Activated B cell treated with CpG ODN at 0.5 μM for 24 hours (primary cell): ENCODE data around the gene ETV6. TPM values are rescaled to one million over a fixed set of nuclear protein-coding genes. Genes with fewer than 3 reads are reported as not detected.
A peak's percentile ranks its signal among the peaks of the same experiment; 100 is the strongest.

Experiments used
- ATAC-seq: fragments of 200-7000 bp; cut with Tn5 transposase; one replicate; pipeline ENCODE4 v1.10.0; 2021; ENCODE audit warnings: low read depth, mild to moderate bottlenecking, moderate library complexity
- CTCF ChIA-PET: fragments of 350-600 bp; sonication (Branson Sonifier 250); formaldehyde crosslinking; loops from one replicate; lab custom pipeline; 2021; ENCODE audit warnings: antibody characterized with exemption; lab: Charles Lee
- POLR2A ChIA-PET: fragments of 350-600 bp; sonication (Branson Sonifier 250); formaldehyde crosslinking; loops from one replicate; lab custom pipeline; 2021; ENCODE audit warnings: antibody characterized with exemption; lab: Charles Lee
- DNase-seq: peaks from one replicate; pipeline ENCODE4 v3.0.0; 2022
- H3K27ac Mint-ChIP-seq: one replicate; pipeline ENCODE4 v1.8.0; 2020; ENCODE audit warnings: mixed read lengths
- H3K27me3 Mint-ChIP-seq: one replicate; pipeline ENCODE4 v1.8.0; 2021; ENCODE audit warnings: mixed read lengths
- H3K36me3 Mint-ChIP-seq: one replicate; pipeline ENCODE4 v1.8.0; 2021; ENCODE audit warnings: low read depth, mixed read lengths
- H3K4me1 Mint-ChIP-seq: one replicate; pipeline ENCODE4 v1.8.0; 2021; ENCODE audit warnings: mixed read lengths
- H3K4me3 Mint-ChIP-seq: one replicate; pipeline ENCODE4 v1.8.0; 2020; ENCODE audit warnings: mild to moderate bottlenecking, mixed read lengths
- H3K9me3 Mint-ChIP-seq: one replicate; pipeline ENCODE4 v1.8.0; 2020; ENCODE audit warnings: mixed read lengths
- intact Hi-C: fragments of 100-400 bp; cut with micrococcal nuclease; formaldehyde crosslinking; loops from one replicate; pipeline ENCODE4 v1.15.1; 2024
- total RNA-seq: library from RNA; stranded (reverse); gene quantifications from 2 replicates; pipeline ENCODE4 v1.2.3, GENCODE V29; 2022
- TF ChIP-seq, protein P1 (sequence below): fragments of 200-600 bp; IDR thresholded peaks from one replicate; pipeline ENCODE4 v1.8.0; 2022; ENCODE audit warnings: antibody characterized with exemption, mild to moderate bottlenecking

ETV6 gene
- total RNA-seq, 1 donor from 2014 or later = 130 TPM

GRCh38 chr12:11780521-11781101 lies 131.1 kb downstream of the ETV6 start:
- DNase-seq (no peak), ATAC-seq (peak; percentile 76)
- POLR2A ChIA-PET = interaction anchor here (0.8 to 3.5 kb wide), 10 partner anchors 11 to 252 kb away, joined by 3 to 25 read pairs (median 7); partner anchors contain the start of gene ETV6
- Mint-ChIP-seq H3K4me1 (peaks cover 50% of the 10 kb centered on the region), H3K27me3 (no peaks in the 10 kb centered on the region), H3K36me3 (peaks cover 29% of the 10 kb centered on the region), H3K27ac (peak overlapping the region; percentile 68), H3K4me3 (peak overlapping the region; percentile 24), H3K9me3 (no peaks in the 10 kb centered on the region)
- TF ChIP-seq, protein P1, sequence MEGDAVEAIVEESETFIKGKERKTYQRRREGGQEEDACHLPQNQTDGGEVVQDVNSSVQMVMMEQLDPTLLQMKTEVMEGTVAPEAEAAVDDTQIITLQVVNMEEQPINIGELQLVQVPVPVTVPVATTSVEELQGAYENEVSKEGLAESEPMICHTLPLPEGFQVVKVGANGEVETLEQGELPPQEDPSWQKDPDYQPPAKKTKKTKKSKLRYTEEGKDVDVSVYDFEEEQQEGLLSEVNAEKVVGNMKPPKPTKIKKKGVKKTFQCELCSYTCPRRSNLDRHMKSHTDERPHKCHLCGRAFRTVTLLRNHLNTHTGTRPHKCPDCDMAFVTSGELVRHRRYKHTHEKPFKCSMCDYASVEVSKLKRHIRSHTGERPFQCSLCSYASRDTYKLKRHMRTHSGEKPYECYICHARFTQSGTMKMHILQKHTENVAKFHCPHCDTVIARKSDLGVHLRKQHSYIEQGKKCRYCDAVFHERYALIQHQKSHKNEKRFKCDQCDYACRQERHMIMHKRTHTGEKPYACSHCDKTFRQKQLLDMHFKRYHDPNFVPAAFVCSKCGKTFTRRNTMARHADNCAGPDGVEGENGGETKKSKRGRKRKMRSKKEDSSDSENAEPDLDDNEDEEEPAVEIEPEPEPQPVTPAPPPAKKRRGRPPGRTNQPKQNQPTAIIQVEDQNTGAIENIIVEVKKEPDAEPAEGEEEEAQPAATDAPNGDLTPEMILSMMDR = no peak
- intact Hi-C loops = loop anchor here (1.0 kb wide), 2 partner anchors 9 to 14 kb away; no protein-coding TSS in a partner anchor
- CTCF ChIA-PET = interaction anchor here (0.8 to 1.2 kb wide), 3 partner anchors 13 to 50 kb away, joined by 3 to 4 read pairs (median 3); no protein-coding TSS in a partner anchor

- ATAC-seq = no peak
- Mint-ChIP-seq H3K36me3 (peaks cover 15% of the 10 kb centered on the region), H3K9me3 (no peaks in the 10 kb centered on the region), H3K27me3 (no peaks in the 10 kb centered on the region), H3K4me3 (no peak overlapping the region), H3K4me1 (peaks cover 53% of the 10 kb centered on the region), H3K27ac (peak overlapping the region; percentile 38)
- DNase-seq = no peak
- intact Hi-C loops = no loop called here
- CTCF ChIA-PET = no interaction called here
- TF ChIP-seq, protein P1 = no peak
- POLR2A ChIA-PET = no interaction called here
Observed at GRCh38 chr12:11782914-11783420, 133.5 kb downstream of the ETV6 start.

- CTCF ChIA-PET = interaction anchor here (0.9 kb wide), 1 partner anchor 10 kb away, joined by 3 read pairs; no protein-coding TSS in a partner anchor
Observed at GRCh38 chr12:11785712-11786111, 136.2 kb downstream of the ETV6 start.

GRCh38 chr12:11786638-11787365 lies 137.3 kb downstream of the ETV6 start:
- no peak overlapping the region for H3K4me3 Mint-ChIP-seq
- H3K27ac Mint-ChIP-seq = no peak overlapping the region
- ChIA-PET POLR2A (interaction anchor here (0.7 to 0.9 kb wide), 2 partner anchors 12 to 36 kb away, joined by 3 read pairs; no protein-coding TSS in a partner anchor), CTCF (no interaction called here)
- DNase-seq = no peak
- TF ChIP-seq, protein P1 = no peak
- intact Hi-C loops = no loop called here
- ATAC-seq = no peak
- H3K36me3 Mint-ChIP-seq = peaks cover 23% of the 10 kb centered on the region
- no peaks in the 10 kb centered on the region for H3K27me3 Mint-ChIP-seq
- H3K4me1 Mint-ChIP-seq = peaks cover 40% of the 10 kb centered on the region
- H3K9me3 Mint-ChIP-seq = no peaks in the 10 kb centered on the region

More at GRCh38 chr12:11785712-11786111, 136.2 kb downstream of the ETV6 start:
- no peak overlapping the region for H3K4me3 Mint-ChIP-seq
- H3K27ac Mint-ChIP-seq = no peak overlapping the region
- H3K36me3 Mint-ChIP-seq = peaks cover 12% of the 10 kb centered on the region
- no peak for ATAC-seq
- no peaks in the 10 kb centered on the region for H3K27me3 Mint-ChIP-seq
- TF ChIP-seq, protein P1 = no peak
- POLR2A ChIA-PET = interaction anchor here (0.8 kb wide), 1 partner anchor 20 kb away, joined by 5 read pairs; no protein-coding TSS in a partner anchor
- no peaks in the 10 kb centered on the region for H3K9me3 Mint-ChIP-seq
- intact Hi-C loops = no loop called here
- peaks cover 47% of the 10 kb centered on the region for H3K4me1 Mint-ChIP-seq
- DNase-seq = no peak

DNA sequence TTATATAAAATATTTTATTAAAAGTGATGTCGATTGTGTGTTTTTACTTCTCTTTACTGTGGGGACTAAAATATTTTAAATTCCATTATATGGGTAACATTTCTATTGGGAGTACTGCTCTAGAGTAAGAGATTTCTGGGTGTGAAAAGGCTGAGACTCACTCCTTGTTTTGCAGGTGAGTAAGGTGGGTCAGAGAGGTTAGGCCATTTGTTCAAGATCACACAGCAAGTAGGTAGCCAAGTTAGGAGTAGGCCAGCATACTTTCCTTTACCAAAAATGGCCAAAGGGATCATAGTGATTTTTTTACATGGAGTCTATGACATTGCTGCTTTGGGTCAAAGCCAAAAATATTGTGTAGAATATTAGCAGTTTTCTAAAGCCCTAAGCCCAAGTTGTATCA lies 138.0 kb downstream of the ETV6 start:
- intact Hi-C loops = no loop called here
- Mint-ChIP-seq H3K4me3 (no peak overlapping the region), H3K4me1 (peaks cover 36% of the 10 kb centered on the region), H3K27ac (no peak overlapping the region), H3K27me3 (no peaks in the 10 kb centered on the region), H3K9me3 (no peaks in the 10 kb centered on the region), H3K36me3 (peaks cover 25% of the 10 kb centered on the region)
- TF ChIP-seq, protein P1 = no peak
- POLR2A ChIA-PET = interaction anchor here (0.7 to 0.9 kb wide), 2 partner anchors 11 to 37 kb away, joined by 3 read pairs; no protein-coding TSS in a partner anchor
- ATAC-seq (no peak), DNase-seq (no peak)
- CTCF ChIA-PET = no interaction called here
